Liver (tissue), 9 donors: ENCODE results near the gene HEYL. TPM values are rescaled to one million over a fixed set of nuclear protein-coding genes. Genes with fewer than 3 reads are reported as not detected.

Experiments
- DNase-seq: peaks from one replicate; pipeline ENCODE4 v3.0.0-alpha.2; 2017; ENCODE audit warnings: low spot score
- H3K27ac ChIP-seq, 2 donors: one replicate each; pipeline ENCODE4 v1.7.0; 2013; ENCODE audit warnings: inconsistent platforms in 2 of 2, low read length in 2 of 2, control low read depth in 1 of 2, low read depth in 1 of 2, mild to moderate bottlenecking in 1 of 2
- H3K27me3 ChIP-seq, 4 donors: one replicate each; pipeline versions ENCODE4 v1.6.1 to v1.7.0; 2013; ENCODE audit warnings: low read length in 3 of 4, inconsistent platforms in 1 of 4, mild to moderate bottlenecking in 1 of 4, moderate library complexity in 1 of 4; ENCODE audit not compliant: control insufficient read depth in 4 of 4, insufficient read depth in 4 of 4
- H3K36me3 ChIP-seq, 4 donors: one replicate each; pipeline versions ENCODE4 v1.6.1 to v1.7.0; 2013; ENCODE audit warnings: low read length in 3 of 4, mild to moderate bottlenecking in 3 of 4, low read depth in 1 of 4, moderate library complexity in 1 of 4; ENCODE audit not compliant: control insufficient read depth in 4 of 4, insufficient read depth in 3 of 4
- H3K4me1 ChIP-seq, 4 donors: one replicate each; pipeline versions ENCODE4 v1.6.1 to v1.7.0; 2013; ENCODE audit warnings: low read length in 3 of 4, mild to moderate bottlenecking in 3 of 4, moderate library complexity in 1 of 4; ENCODE audit not compliant: control insufficient read depth in 4 of 4, insufficient read depth in 4 of 4
- H3K4me3 ChIP-seq, 3 donors: one replicate each; pipeline versions ENCODE4 v1.6.1 to v1.7.0; 2013; ENCODE audit warnings: low read length in 3 of 3, control low read depth in 1 of 3, low read depth in 1 of 3, mild to moderate bottlenecking in 1 of 3
- H3K9ac ChIP-seq, 2 donors: one replicate each; pipeline ENCODE4 v1.7.0; 2013; ENCODE audit warnings: low read length in 2 of 2, mild to moderate bottlenecking in 2 of 2, moderate library complexity in 2 of 2, control low read depth in 1 of 2, low read depth in 1 of 2
- H3K9me3 ChIP-seq, 4 donors: one replicate each; pipeline versions ENCODE4 v1.6.1 to v1.7.0; 2013; ENCODE audit warnings: low read length in 3 of 4; ENCODE audit not compliant: control insufficient read depth in 4 of 4
- EGR1 ChIP-seq, 2 donors: IDR thresholded peaks; 2 replicates each; pipeline ENCODE4 v1.6.1; 2016 to 2018; ENCODE audit warnings: antibody characterized with exemption in 2 of 2, low read depth in 2 of 2
- FOXA1 ChIP-seq: IDR thresholded peaks from 2 replicates; pipeline ENCODE4 v1.6.1; 2016; ENCODE audit warnings: antibody characterized with exemption
- FOXA2 ChIP-seq: IDR thresholded peaks from 2 replicates; pipeline ENCODE4 v1.6.1; 2016; ENCODE audit warnings: antibody characterized with exemption
- HNF4G ChIP-seq: IDR thresholded peaks from 2 replicates; pipeline ENCODE4 v1.6.1; 2016; ENCODE audit warnings: antibody characterized with exemption
- NR2F2 ChIP-seq: IDR thresholded peaks from 2 replicates; pipeline ENCODE4 v1.6.1; 2016; ENCODE audit warnings: antibody characterized with exemption
- RAD21 ChIP-seq, 2 donors: IDR thresholded peaks; 2 replicates each; pipeline ENCODE4 v1.6.1; 2016; ENCODE audit warnings: antibody characterized with exemption in 2 of 2, mild to moderate bottlenecking in 2 of 2
- RXRA ChIP-seq, 2 donors: IDR thresholded peaks; 2 replicates each; pipeline ENCODE4 v1.6.1; 2017 to 2018; ENCODE audit warnings: antibody characterized with exemption in 2 of 2, mild to moderate bottlenecking in 1 of 2
- SP1 ChIP-seq: IDR thresholded peaks from 2 replicates; pipeline ENCODE4 v1.6.1; 2018; ENCODE audit warnings: antibody characterized with exemption, mild to moderate bottlenecking
- TAF1 ChIP-seq: conservative IDR thresholded peaks from 2 replicates; pipeline ENCODE4 v1.6.1; 2016; ENCODE audit warnings: antibody characterized with exemption, mild to moderate bottlenecking
- YY1 ChIP-seq: IDR thresholded peaks from 2 replicates; pipeline ENCODE4 v1.6.1; 2016; ENCODE audit warnings: antibody characterized with exemption, mild to moderate bottlenecking
- WGBS: extraction: QIAGEN DNeasy Blood & Tissue Kit; methylation state at CpG from one replicate; pipeline ENCODE4 v1.1.7; 2013; 5-methylcytosine and 5-hydroxymethylcytosine counted together
- polyA plus RNA-seq, 2 donors: library from polyadenylated mRNA; stranded (reverse) in 1 of 2; unstranded in 1 of 2; fragments of 200-250 nt in 1 of 2; fragments of >200 nt in 1 of 2; fragmentation: Nextera tagmentation in 1 of 2; extraction: Ambion mirVana in 1 of 2; gene quantifications; one replicate each; pipeline versions ENCODE4 v1.2.1 to v1.2.3, GENCODE V29; 2013 to 2015
- total RNA-seq, 2 donors: library from RNA; depleted of rRNA; stranded (reverse); fragments of >200 nt; gene quantifications; one replicate each; pipeline ENCODE4 v1.2.3, GENCODE V29; 2014
- TF ChIP-seq, protein P1 (sequence below): IDR thresholded peaks from 2 replicates; pipeline ENCODE4 v1.6.1; 2016; ENCODE audit warnings: antibody characterized with exemption
- TF ChIP-seq, protein P2 (sequence below): fragments of 150-350 bp; IDR thresholded peaks from 2 replicates; pipeline ENCODE4 v1.5.1; 2017; ENCODE audit warnings: improper control_type of control experiment, low read depth, low read length; ENCODE audit not compliant: missing input control
- TF ChIP-seq, protein P3 (sequence below): IDR thresholded peaks from 2 replicates; pipeline ENCODE4 v1.6.1; 2016; ENCODE audit warnings: antibody characterized with exemption
- donor health status: healthy.
- donor health status: healthy.
- donor health status: healthy.
- donor health status: healthy.
- donor health status: healthy.

The HEYL gene
- total and polyA plus RNA-seq, 4 donors, result 0.61 to 1.7 (median 1.2) TPM

DNA sequence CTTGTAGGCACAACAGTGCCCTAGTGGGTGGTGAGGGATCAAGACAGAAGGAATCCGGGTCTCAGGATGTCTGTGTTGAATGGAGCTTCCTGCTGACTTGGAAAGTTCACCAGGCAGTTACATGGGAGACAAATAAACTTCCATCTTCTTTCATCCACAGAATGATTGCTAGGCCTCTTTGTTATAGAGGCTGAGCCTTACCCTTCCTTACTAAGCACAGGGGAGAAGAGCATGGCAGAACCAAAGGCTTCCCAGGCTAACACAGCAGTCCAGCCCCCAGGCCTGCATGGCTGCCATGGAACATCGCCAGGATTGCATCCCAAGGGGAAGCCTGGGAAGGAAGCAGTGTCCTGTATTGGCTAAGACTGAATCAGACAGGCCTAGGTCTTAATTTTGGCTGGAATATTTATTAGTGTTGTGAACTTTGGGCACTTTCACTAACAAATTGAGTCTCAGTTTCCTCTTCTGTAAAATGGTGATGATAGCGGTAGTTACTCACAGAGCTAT is 18.7 kb downstream of the HEYL start:
- H3K9me3 ChIP-seq, result no peaks in the 10 kb centered on the region
- H3K27me3 ChIP-seq, result peaks cover 0 to 2% (median 0%) of the 10 kb centered on the region in 4 donors
- WGBS, result 89% methylated on average over 3 of the region's 3 CpGs
- H3K27ac ChIP-seq, result no peak overlapping the region
- DNase-seq, result no peak
- TF ChIP-seq FOXA1 (no peak), YY1 (no peak), SP1 (no peak)
- TF ChIP-seq, protein P1, sequence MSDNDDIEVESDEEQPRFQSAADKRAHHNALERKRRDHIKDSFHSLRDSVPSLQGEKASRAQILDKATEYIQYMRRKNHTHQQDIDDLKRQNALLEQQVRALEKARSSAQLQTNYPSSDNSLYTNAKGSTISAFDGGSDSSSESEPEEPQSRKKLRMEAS, result no peak
- H3K4me3 ChIP-seq, result no peak overlapping the region
- no peaks in the 10 kb centered on the region for H3K4me1 ChIP-seq
- no peaks in the 10 kb centered on the region for H3K36me3 ChIP-seq
- no peak overlapping the region for H3K9ac ChIP-seq

DNA sequence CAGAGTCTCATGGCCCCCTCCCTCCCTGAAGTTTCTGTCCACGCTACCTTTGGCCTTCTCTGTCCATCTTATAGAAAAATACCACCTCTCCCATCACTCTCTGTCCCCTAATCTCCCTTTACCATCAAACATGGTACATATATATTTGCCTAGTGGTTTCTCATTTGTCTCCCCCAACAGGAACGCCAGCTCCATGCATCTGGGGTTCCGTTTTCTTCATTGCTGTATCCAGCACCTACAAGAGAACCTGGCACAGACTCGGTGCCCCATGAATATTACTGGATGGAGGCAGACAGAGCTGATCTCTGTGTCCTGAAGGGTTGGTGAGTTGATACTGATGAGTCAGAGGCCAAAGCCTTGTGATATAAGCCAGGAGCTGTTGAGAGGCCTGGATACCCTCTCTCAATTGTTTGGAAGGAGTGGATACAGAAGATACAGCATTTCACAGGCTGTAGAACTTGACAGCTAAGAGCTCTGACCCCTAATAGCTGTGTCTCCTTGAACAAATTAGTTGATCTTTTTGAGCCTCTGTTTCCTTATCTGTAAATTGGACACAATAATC is 21.9 kb downstream of the HEYL start:
- no peaks in the 10 kb centered on the region for H3K9me3 ChIP-seq
- no peaks in the 10 kb centered on the region for H3K4me1 ChIP-seq
- no peaks in the 10 kb centered on the region for H3K27me3 ChIP-seq
- no peak overlapping the region for H3K4me3 ChIP-seq
- TF ChIP-seq YY1 (no peak), EGR1 (IDR thresholded peaks at IDR 0.05; ENCODE audit: low read depth in 2 of 2) (no peak)
- no peak overlapping the region for H3K27ac ChIP-seq
- H3K9ac ChIP-seq, result no peak overlapping the region
- 86% methylated on average over 4 of the region's 4 CpGs for WGBS
- H3K36me3 ChIP-seq, result no peaks in the 10 kb centered on the region
- no peak for DNase-seq

DNA sequence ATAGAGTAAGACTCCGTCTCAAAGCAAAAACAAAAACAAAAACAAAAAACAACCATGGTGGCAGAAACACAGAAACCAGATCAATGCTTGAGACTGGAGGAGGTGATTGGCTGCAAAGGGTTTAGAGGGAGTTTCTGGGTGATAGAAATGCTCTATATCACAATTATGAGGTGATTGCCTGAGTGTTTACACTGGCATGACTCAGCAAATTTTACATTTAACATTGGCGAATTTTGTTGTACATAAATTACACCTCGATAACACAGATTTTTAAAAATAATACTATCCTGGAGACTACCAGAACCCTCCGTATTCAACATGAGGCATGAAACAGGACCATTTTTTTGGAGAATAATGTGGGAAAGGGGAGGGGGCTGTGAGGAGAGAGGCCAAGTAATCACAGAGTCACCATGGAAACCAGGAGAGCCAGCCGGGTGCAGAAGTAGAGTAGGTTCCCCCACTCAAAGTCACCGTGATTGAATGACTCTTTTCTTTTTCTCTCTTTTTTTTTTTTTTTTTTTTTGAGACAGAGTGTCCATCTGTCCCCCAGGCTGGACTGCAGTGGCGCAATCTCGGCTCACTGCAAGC is 24.3 kb downstream of the HEYL start:
- Histone ChIP-seq H3K9me3 (no peaks in the 10 kb centered on the region), H3K36me3 (no peaks in the 10 kb centered on the region), H3K4me3 (no peak overlapping the region), H3K27ac (no peak overlapping the region), H3K27me3 (no peaks in the 10 kb centered on the region), H3K4me1 (no peaks in the 10 kb centered on the region), H3K9ac (no peak overlapping the region)
- TF ChIP-seq FOXA1 (no peak), HNF4G (no peak), RXRA (IDR thresholded peaks at IDR 0.05) (no peak), TAF1 (no peak)
- WGBS, result 76% methylated on average over 8 of the region's 8 CpGs
- no peak for DNase-seq

DNA sequence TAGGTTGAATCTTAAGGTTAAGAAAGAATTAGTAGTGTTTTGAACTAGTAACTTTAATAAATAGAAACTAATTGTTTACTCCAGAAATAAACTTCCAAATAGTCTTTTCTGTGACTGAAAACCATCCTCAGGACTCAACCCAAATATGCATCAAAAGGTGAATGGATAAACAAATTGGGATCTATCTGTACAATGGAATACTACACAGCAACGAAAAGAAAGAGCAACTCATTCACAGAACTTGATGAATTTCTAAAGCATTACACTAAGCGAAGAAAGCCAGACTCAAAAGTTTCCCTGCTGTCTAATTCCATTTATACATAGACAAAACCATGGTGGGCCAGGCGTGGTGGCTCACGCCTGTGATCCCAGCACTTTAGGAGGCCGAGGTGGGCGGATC is 25.0 kb downstream of the HEYL start:
- no peak for DNase-seq
- TF ChIP-seq NR2F2 (no peak), HNF4G (no peak), EGR1 (IDR thresholded peaks at IDR 0.05; ENCODE audit: low read depth in 2 of 2) (no peak), FOXA1 (no peak), RAD21 (IDR thresholded peaks at IDR 0.05) (no peak), SP1 (no peak), FOXA2 (no peak)
- TF ChIP-seq, protein P1, result no peak
- TF ChIP-seq, protein P2, sequence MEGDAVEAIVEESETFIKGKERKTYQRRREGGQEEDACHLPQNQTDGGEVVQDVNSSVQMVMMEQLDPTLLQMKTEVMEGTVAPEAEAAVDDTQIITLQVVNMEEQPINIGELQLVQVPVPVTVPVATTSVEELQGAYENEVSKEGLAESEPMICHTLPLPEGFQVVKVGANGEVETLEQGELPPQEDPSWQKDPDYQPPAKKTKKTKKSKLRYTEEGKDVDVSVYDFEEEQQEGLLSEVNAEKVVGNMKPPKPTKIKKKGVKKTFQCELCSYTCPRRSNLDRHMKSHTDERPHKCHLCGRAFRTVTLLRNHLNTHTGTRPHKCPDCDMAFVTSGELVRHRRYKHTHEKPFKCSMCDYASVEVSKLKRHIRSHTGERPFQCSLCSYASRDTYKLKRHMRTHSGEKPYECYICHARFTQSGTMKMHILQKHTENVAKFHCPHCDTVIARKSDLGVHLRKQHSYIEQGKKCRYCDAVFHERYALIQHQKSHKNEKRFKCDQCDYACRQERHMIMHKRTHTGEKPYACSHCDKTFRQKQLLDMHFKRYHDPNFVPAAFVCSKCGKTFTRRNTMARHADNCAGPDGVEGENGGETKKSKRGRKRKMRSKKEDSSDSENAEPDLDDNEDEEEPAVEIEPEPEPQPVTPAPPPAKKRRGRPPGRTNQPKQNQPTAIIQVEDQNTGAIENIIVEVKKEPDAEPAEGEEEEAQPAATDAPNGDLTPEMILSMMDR, result no peak
- TF ChIP-seq, protein P3, sequence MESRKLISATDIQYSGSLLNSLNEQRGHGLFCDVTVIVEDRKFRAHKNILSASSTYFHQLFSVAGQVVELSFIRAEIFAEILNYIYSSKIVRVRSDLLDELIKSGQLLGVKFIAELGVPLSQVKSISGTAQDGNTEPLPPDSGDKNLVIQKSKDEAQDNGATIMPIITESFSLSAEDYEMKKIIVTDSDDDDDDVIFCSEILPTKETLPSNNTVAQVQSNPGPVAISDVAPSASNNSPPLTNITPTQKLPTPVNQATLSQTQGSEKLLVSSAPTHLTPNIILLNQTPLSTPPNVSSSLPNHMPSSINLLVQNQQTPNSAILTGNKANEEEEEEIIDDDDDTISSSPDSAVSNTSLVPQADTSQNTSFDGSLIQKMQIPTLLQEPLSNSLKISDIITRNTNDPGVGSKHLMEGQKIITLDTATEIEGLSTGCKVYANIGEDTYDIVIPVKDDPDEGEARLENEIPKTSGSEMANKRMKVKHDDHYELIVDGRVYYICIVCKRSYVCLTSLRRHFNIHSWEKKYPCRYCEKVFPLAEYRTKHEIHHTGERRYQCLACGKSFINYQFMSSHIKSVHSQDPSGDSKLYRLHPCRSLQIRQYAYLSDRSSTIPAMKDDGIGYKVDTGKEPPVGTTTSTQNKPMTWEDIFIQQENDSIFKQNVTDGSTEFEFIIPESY, result no peak
- Histone ChIP-seq H3K4me1 (peaks cover 0 to 4% (median 0%) of the 10 kb centered on the region in 4 donors), H3K36me3 (no peaks in the 10 kb centered on the region), H3K27ac (no peak overlapping the region), H3K9me3 (no peaks in the 10 kb centered on the region), H3K9ac (no peak overlapping the region), H3K27me3 (no peaks in the 10 kb centered on the region), H3K4me3 (no peak overlapping the region)
- WGBS, result 89% methylated on average over 6 of the region's 6 CpGs
